ENCODE measurements around the gene MYLK4.

The MYLK4 gene

DNA sequence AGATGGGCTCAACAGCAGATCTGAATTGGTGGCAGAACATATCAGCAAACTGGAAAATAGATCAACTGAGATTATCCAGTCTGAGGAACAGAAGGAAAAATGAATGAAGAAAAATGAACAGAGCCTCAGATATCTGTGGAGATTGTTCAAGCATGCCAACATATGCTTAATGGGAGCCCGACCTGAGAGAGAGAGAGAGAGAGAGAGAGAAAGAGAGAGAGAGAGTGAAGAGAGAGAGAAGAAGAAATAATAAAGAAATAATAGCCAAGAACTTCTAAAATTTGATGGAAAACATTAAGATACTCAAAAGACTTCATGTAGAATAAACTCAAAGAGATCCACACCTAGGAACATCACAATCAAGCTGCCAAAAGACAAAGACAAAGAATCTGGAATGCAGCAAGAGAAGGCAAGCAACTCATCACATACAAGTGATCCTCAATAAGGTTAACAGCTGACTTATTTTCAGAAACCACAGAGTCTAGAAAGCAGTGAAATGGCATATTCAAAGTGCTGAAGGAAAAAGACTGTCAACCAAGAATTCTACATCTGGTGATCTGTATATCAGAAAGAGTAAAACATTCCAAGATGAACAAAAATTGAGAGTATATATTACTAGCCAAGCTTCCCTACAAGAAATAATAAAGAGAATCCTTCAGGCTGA, 97.2 kb downstream of the MYLK4 start:
- Histone ChIP-seq H3K4me2 (ENCODE audit: low read length) (no peak overlapping the region), H3K36me3 (ENCODE audit: control insufficient read depth, low read length) (no peaks in the 10 kb centered on the region), H3K9me3 (ENCODE audit: control insufficient read depth, insufficient read depth, low read length) (no peaks in the 10 kb centered on the region), H3K9me2 (replicated peaks; ENCODE audit: control insufficient read depth, low read length) (no peaks in the 10 kb centered on the region), H4K20me1 (ENCODE audit: control insufficient read depth, insufficient read depth, low read depth, low read length) (no peaks in the 10 kb centered on the region), H3K4me3 (ENCODE audit: low read length) (no peak overlapping the region), H3K79me2 (ENCODE audit: control insufficient read depth, low read length) (no peaks in the 10 kb centered on the region), H3K4me1 (ENCODE audit: control insufficient read depth, low read length) (peaks cover 1% of the 10 kb centered on the region), H3K27me3 (ENCODE audit: control insufficient read depth, low read length) (peaks cover 19% of the 10 kb centered on the region), H3K27ac (ENCODE audit: low read depth, low read length) (no peak overlapping the region), H3F3A (ENCODE audit: control insufficient read depth, insufficient read depth) (no peaks in the 10 kb centered on the region)
- no peak for TF ChIP-seq EZH2phosphoT487 (IDR thresholded peaks at IDR 0.05; ENCODE audit: borderline replicate concordance, low read length)
- TF ChIP-seq, protein P1, sequence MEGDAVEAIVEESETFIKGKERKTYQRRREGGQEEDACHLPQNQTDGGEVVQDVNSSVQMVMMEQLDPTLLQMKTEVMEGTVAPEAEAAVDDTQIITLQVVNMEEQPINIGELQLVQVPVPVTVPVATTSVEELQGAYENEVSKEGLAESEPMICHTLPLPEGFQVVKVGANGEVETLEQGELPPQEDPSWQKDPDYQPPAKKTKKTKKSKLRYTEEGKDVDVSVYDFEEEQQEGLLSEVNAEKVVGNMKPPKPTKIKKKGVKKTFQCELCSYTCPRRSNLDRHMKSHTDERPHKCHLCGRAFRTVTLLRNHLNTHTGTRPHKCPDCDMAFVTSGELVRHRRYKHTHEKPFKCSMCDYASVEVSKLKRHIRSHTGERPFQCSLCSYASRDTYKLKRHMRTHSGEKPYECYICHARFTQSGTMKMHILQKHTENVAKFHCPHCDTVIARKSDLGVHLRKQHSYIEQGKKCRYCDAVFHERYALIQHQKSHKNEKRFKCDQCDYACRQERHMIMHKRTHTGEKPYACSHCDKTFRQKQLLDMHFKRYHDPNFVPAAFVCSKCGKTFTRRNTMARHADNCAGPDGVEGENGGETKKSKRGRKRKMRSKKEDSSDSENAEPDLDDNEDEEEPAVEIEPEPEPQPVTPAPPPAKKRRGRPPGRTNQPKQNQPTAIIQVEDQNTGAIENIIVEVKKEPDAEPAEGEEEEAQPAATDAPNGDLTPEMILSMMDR (IDR thresholded peaks at IDR 0.05; ENCODE audit: low read depth, low read length, poor library complexity, severe bottlenecking) = no peak

DNA sequence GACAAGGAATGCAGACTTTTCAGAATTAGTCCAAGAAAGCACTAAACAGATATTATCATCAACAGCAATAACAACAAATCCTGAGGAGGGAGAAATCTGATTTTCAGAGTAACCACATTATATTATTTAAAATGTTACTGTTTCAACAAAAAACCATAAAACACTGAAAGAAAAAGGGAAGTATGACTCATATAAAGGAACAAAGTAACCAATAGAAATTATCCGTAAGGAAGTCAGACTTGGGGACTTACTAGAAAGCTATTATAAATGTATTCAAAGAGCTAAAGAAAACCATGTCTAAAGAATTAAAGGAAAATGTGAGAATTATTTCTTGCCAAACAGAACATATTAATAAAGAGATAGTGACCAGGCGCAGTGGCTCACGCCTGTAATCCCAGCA, 98.1 kb downstream of the MYLK4 start:
- Histone ChIP-seq H3K36me3 (ENCODE audit: control insufficient read depth, low read length) (no peaks in the 10 kb centered on the region), H3K4me1 (ENCODE audit: control insufficient read depth, low read length) (no peaks in the 10 kb centered on the region), H3K27me3 (ENCODE audit: control insufficient read depth, low read length) (peaks cover 20% of the 10 kb centered on the region), H3K27ac (ENCODE audit: low read depth, low read length) (no peak overlapping the region), H3K4me2 (ENCODE audit: low read length) (no peak overlapping the region), H4K20me1 (ENCODE audit: control insufficient read depth, insufficient read depth, low read depth, low read length) (no peaks in the 10 kb centered on the region), H3K4me3 (ENCODE audit: low read length) (no peak overlapping the region), H3K9me2 (replicated peaks; ENCODE audit: control insufficient read depth, low read length) (no peaks in the 10 kb centered on the region), H3F3A (ENCODE audit: control insufficient read depth, insufficient read depth) (no peaks in the 10 kb centered on the region), H3K9me3 (ENCODE audit: control insufficient read depth, insufficient read depth, low read length) (no peaks in the 10 kb centered on the region), H3K79me2 (ENCODE audit: control insufficient read depth, low read length) (no peaks in the 10 kb centered on the region)
- TF ChIP-seq, protein P1 (IDR thresholded peaks at IDR 0.05; ENCODE audit: low read depth, low read length, poor library complexity, severe bottlenecking) = no peak
- no peak for TF ChIP-seq EZH2phosphoT487 (IDR thresholded peaks at IDR 0.05; ENCODE audit: borderline replicate concordance, low read length)

DNA sequence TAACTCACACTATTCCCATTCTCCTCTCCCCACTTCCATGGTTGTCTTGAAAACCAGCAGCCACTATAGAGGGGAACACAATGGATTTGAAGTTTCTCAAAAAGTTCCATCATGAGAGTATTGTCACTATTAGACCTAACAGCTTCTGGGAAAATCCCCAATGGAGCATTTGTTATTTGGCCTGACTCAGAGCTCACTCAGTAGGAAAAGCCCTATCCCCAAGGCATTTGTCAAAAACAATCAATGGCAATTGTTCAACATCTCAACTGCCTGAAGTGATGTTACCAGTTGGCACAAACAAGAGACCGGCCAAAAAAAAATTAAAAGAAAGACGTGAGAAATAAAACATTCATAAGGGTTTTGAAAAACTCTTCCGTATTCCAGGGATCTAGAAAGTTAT, 98.8 kb downstream of the MYLK4 start:
- H3K79me2 ChIP-seq (ENCODE audit: control insufficient read depth, low read length) = no peaks in the 10 kb centered on the region
- no peaks in the 10 kb centered on the region for H3K36me3 ChIP-seq (ENCODE audit: control insufficient read depth, low read length)
- no peak overlapping the region for H3K27ac ChIP-seq (ENCODE audit: low read depth, low read length)
- H4K20me1 ChIP-seq (ENCODE audit: control insufficient read depth, insufficient read depth, low read depth, low read length) = no peaks in the 10 kb centered on the region
- no peak overlapping the region for H3K4me3 ChIP-seq (ENCODE audit: low read length)
- no peak for TF ChIP-seq EZH2phosphoT487 (IDR thresholded peaks at IDR 0.05; ENCODE audit: borderline replicate concordance, low read length)
- TF ChIP-seq, protein P1 (IDR thresholded peaks at IDR 0.05; ENCODE audit: low read depth, low read length, poor library complexity, severe bottlenecking) = no peak
- H3K27me3 ChIP-seq (ENCODE audit: control insufficient read depth, low read length) = peaks cover 25% of the 10 kb centered on the region
- no peaks in the 10 kb centered on the region for H3K9me3 ChIP-seq (ENCODE audit: control insufficient read depth, insufficient read depth, low read length)
- H3F3A ChIP-seq (ENCODE audit: control insufficient read depth, insufficient read depth) = no peaks in the 10 kb centered on the region
- no peaks in the 10 kb centered on the region for H3K9me2 ChIP-seq (replicated peaks; ENCODE audit: control insufficient read depth, low read length)
- H3K4me1 ChIP-seq (ENCODE audit: control insufficient read depth, low read length) = no peaks in the 10 kb centered on the region
- no peak overlapping the region for H3K4me2 ChIP-seq (ENCODE audit: low read length)
